ENCODE data around the gene CTCF. TPM values are rescaled to one million over a fixed set of nuclear protein-coding genes. Genes with fewer than 3 reads are reported as not detected.
"Not testable (repeated sequence)": the region's sequence is repeated elsewhere in the genome, so short reads cannot be mapped to it uniquely, and the experiment has no call there.

The CTCF gene
- total and polyA plus RNA-seq, 4 donors: 10.1 to 35.3 (median 15.5) TPM

DNA sequence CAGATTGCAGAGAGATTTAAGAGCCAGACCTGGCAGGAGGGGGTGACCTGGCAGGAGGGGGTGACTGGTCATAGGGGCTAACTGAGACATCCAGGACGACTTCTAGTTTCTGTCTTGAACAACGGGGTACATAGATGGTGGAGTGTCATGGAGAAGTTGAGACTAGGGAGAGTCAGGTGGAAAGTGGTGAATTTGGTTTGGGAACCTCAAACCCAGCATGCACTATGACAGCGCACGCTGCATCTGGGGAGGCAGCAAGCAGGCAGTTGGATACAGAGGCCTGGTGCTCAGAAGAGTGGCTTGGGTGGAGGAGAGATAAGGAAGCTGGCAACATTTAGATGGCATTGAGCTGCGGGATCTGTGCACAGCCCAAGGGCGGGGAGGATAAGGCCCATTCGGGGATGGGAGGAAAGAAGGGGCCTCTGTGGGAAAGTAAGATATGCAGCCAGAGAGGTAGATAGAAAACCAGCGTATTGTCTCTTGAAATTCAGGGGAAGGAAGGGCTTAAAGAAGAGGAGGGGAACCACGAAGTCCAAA is 29.2 kb upstream of the CTCF start:
- Histone ChIP-seq H3K4me3 (ENCODE audit: low read depth in 1 of 3, low read length in 3 of 3) (no peak overlapping the region), H3K9ac (ENCODE audit: low read depth in 1 of 2, low read length in 2 of 2) (no peak overlapping the region), H3K27ac (ENCODE audit: low read depth in 1 of 2, low read length in 2 of 2) (no peak overlapping the region), H3K9me3 (ENCODE audit: control insufficient read depth in 4 of 4, low read length in 3 of 4) (no peaks in the 10 kb centered on the region), H3K36me3 (ENCODE audit: control insufficient read depth in 4 of 4, insufficient read depth in 3 of 4, low read depth in 1 of 4, low read length in 3 of 4) (no peaks in the 10 kb centered on the region), H3K4me1 (ENCODE audit: control insufficient read depth in 4 of 4, insufficient read depth in 4 of 4, low read length in 3 of 4) (peaks cover 14 to 36% (median 28%) of the 10 kb centered on the region in 4 donors), H3K27me3 (ENCODE audit: control insufficient read depth in 4 of 4, insufficient read depth in 4 of 4, low read length in 3 of 4) (no peaks in the 10 kb centered on the region)
- no peak for DNase-seq (ENCODE audit: low spot score)
- WGBS: 86% methylated on average over 9 of the region's 9 CpGs
- TF ChIP-seq RAD21 (IDR thresholded peaks at IDR 0.05) (no peak), GABPA (IDR thresholded peaks at IDR 0.05 in 1 of 2, conservative IDR thresholded peaks at IDR 0.05 in 1 of 2) (no peak), JUND (IDR thresholded peaks at IDR 0.05) (no peak), HNF4A (conservative IDR thresholded peaks at IDR 0.05) (no peak), YY1 (IDR thresholded peaks at IDR 0.05) (no peak), SP1 (IDR thresholded peaks at IDR 0.05) (no peak), HNF4G (IDR thresholded peaks at IDR 0.05) (no peak), FOXA2 (IDR thresholded peaks at IDR 0.05) (no peak), EGR1 (IDR thresholded peaks at IDR 0.05; ENCODE audit: low read depth in 2 of 2) (no peak), TAF1 (conservative IDR thresholded peaks at IDR 0.05) (no peak), NR2F2 (IDR thresholded peaks at IDR 0.05) (no peak), RXRA (IDR thresholded peaks at IDR 0.05) (no peak), MAX (IDR thresholded peaks at IDR 0.05) (no peak)
- TF ChIP-seq, protein P1, sequence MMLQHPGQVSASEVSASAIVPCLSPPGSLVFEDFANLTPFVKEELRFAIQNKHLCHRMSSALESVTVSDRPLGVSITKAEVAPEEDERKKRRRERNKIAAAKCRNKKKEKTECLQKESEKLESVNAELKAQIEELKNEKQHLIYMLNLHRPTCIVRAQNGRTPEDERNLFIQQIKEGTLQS (IDR thresholded peaks at IDR 0.05): no peak
- TF ChIP-seq, protein P2, sequence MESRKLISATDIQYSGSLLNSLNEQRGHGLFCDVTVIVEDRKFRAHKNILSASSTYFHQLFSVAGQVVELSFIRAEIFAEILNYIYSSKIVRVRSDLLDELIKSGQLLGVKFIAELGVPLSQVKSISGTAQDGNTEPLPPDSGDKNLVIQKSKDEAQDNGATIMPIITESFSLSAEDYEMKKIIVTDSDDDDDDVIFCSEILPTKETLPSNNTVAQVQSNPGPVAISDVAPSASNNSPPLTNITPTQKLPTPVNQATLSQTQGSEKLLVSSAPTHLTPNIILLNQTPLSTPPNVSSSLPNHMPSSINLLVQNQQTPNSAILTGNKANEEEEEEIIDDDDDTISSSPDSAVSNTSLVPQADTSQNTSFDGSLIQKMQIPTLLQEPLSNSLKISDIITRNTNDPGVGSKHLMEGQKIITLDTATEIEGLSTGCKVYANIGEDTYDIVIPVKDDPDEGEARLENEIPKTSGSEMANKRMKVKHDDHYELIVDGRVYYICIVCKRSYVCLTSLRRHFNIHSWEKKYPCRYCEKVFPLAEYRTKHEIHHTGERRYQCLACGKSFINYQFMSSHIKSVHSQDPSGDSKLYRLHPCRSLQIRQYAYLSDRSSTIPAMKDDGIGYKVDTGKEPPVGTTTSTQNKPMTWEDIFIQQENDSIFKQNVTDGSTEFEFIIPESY (IDR thresholded peaks at IDR 0.05): no peak
- TF ChIP-seq, protein P3, sequence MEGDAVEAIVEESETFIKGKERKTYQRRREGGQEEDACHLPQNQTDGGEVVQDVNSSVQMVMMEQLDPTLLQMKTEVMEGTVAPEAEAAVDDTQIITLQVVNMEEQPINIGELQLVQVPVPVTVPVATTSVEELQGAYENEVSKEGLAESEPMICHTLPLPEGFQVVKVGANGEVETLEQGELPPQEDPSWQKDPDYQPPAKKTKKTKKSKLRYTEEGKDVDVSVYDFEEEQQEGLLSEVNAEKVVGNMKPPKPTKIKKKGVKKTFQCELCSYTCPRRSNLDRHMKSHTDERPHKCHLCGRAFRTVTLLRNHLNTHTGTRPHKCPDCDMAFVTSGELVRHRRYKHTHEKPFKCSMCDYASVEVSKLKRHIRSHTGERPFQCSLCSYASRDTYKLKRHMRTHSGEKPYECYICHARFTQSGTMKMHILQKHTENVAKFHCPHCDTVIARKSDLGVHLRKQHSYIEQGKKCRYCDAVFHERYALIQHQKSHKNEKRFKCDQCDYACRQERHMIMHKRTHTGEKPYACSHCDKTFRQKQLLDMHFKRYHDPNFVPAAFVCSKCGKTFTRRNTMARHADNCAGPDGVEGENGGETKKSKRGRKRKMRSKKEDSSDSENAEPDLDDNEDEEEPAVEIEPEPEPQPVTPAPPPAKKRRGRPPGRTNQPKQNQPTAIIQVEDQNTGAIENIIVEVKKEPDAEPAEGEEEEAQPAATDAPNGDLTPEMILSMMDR (IDR thresholded peaks at IDR 0.05; ENCODE audit: low read depth, low read length, missing input control): no peak

DNA sequence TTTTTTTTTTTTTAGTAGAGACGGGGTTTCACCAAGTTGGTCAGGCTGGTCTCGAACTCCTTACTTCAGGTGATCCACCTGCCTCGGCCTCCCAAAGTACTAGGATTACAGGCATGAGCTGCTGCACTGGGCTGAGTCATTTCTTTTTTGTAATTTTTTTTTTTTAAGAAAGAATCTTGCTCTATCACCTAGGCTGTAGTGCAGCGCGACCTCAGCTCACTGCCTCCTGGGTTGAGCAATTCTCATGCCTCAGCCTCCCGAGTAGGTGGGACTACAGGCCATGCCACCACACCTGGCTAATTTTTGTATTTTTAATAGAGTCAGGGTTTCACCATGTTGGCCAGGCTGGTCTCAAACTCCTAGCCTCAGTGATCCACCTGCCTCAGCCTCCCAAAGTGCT is 28.3 kb upstream of the CTCF start:
- DNase-seq (ENCODE audit: low spot score); H3K36me3 ChIP-seq (ENCODE audit: control insufficient read depth in 4 of 4, insufficient read depth in 3 of 4, low read depth in 1 of 4, low read length in 3 of 4); H3K9ac ChIP-seq (ENCODE audit: low read depth in 1 of 2, low read length in 2 of 2); H3K27ac ChIP-seq (ENCODE audit: low read depth in 1 of 2, low read length in 2 of 2); H3K27me3 ChIP-seq (ENCODE audit: control insufficient read depth in 4 of 4, insufficient read depth in 4 of 4, low read length in 3 of 4); H3K4me3 ChIP-seq (ENCODE audit: low read depth in 1 of 3, low read length in 3 of 3); H3K9me3 ChIP-seq (ENCODE audit: control insufficient read depth in 4 of 4, low read length in 3 of 4): not testable (repeated sequence)
- WGBS: 93% methylated on average over 6 of the region's 6 CpGs
- peaks cover 15 to 38% (median 28%) of the 10 kb centered on the region in 4 donors for H3K4me1 ChIP-seq (ENCODE audit: control insufficient read depth in 4 of 4, insufficient read depth in 4 of 4, low read length in 3 of 4)

GRCh38 chr16:67534431-67534830 is 27.9 kb upstream of the CTCF start:
- peaks cover 0 to 3% (median under 1%) of the 10 kb centered on the region in 4 donors for H3K36me3 ChIP-seq (ENCODE audit: control insufficient read depth in 4 of 4, insufficient read depth in 3 of 4, low read depth in 1 of 4, low read length in 3 of 4)
- peaks cover 15 to 38% (median 26%) of the 10 kb centered on the region in 4 donors for H3K4me1 ChIP-seq (ENCODE audit: control insufficient read depth in 4 of 4, insufficient read depth in 4 of 4, low read length in 3 of 4)
- no peak overlapping the region for H3K9ac ChIP-seq (ENCODE audit: low read depth in 1 of 2, low read length in 2 of 2)
- H3K9me3 ChIP-seq (ENCODE audit: control insufficient read depth in 4 of 4, low read length in 3 of 4): no peaks in the 10 kb centered on the region
- TF ChIP-seq, protein P1 (IDR thresholded peaks at IDR 0.05): no peak
- TF ChIP-seq HNF4G (IDR thresholded peaks at IDR 0.05) (no peak), SP1 (IDR thresholded peaks at IDR 0.05) (no peak), YY1 (IDR thresholded peaks at IDR 0.05) (no peak), EGR1 (IDR thresholded peaks at IDR 0.05; ENCODE audit: low read depth in 2 of 2) (no peak), TAF1 (conservative IDR thresholded peaks at IDR 0.05) (no peak)
- TF ChIP-seq, protein P4, sequence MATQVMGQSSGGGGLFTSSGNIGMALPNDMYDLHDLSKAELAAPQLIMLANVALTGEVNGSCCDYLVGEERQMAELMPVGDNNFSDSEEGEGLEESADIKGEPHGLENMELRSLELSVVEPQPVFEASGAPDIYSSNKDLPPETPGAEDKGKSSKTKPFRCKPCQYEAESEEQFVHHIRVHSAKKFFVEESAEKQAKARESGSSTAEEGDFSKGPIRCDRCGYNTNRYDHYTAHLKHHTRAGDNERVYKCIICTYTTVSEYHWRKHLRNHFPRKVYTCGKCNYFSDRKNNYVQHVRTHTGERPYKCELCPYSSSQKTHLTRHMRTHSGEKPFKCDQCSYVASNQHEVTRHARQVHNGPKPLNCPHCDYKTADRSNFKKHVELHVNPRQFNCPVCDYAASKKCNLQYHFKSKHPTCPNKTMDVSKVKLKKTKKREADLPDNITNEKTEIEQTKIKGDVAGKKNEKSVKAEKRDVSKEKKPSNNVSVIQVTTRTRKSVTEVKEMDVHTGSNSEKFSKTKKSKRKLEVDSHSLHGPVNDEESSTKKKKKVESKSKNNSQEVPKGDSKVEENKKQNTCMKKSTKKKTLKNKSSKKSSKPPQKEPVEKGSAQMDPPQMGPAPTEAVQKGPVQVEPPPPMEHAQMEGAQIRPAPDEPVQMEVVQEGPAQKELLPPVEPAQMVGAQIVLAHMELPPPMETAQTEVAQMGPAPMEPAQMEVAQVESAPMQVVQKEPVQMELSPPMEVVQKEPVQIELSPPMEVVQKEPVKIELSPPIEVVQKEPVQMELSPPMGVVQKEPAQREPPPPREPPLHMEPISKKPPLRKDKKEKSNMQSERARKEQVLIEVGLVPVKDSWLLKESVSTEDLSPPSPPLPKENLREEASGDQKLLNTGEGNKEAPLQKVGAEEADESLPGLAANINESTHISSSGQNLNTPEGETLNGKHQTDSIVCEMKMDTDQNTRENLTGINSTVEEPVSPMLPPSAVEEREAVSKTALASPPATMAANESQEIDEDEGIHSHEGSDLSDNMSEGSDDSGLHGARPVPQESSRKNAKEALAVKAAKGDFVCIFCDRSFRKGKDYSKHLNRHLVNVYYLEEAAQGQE (IDR thresholded peaks at IDR 0.05): no peak
- no peaks in the 10 kb centered on the region for H3K27me3 ChIP-seq (ENCODE audit: control insufficient read depth in 4 of 4, insufficient read depth in 4 of 4, low read length in 3 of 4)
- no peak for DNase-seq (ENCODE audit: low spot score)
- no peak overlapping the region for H3K27ac ChIP-seq (ENCODE audit: low read depth in 1 of 2, low read length in 2 of 2)
- no peak overlapping the region for H3K4me3 ChIP-seq (ENCODE audit: low read depth in 1 of 3, low read length in 3 of 3)
